Measurements from ENCODE around the gene FLNB. TPM values are rescaled to one million over a fixed set of nuclear protein-coding genes. Genes with fewer than 3 reads are reported as not detected.

FLNB gene
- total and polyA plus RNA-seq, 2 of the 13 experiments (the other 11 are each of a cell fraction or from before 2014, with no cell fraction given): 106 to 130 TPM

DNA sequence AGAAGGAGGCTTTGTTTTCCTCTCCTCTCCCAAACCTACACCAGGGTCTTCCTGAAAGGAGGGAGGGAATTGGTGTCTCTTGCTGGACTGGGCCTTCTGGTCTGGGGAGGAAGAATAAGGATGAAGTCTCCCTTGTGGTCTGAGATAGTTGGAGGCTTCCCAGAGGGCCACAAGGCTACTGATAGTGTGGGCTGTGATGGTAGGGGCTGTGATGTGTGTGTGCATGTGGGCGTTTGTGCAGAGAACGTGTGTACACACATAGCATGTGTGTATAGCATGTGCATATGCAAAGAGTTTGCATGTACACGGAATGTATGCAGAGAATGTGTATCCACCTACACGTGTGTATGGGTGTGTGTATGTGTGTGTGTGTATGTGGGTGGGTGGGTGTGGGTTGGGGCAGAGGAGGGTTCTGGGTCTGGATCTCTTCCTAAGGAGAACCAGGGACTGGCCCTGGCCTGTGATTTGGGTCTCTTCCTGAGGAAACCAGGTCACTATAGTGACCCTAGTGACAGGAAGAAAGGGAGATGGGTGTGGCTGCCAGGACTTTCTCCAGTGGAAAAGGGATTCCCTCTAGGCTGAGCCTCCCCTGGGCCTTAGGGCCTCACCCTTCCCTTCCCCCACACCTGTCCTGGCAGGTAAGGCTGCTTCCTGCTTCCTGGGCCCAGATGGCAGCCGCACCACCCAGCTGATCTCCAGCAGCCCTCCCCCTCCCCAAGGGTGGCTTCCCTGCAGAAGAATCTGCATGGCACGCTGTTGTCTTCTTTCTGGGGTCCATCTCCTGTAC lies 1.7 kb downstream of the FLNB start (continued):
- TF ChIP-seq GFI1 (CRISPR knock-in tag; IDR thresholded peaks at IDR 0.05; ENCODE audit: borderline replicate concordance) (no peak), ZNF292 (CRISPR knock-in tag; IDR thresholded peaks at IDR 0.05; ENCODE audit: borderline replicate concordance, low read depth) (0 out of 2 replicates have a peak, but pooled peaks have one; percentile 20), NFIC (IDR thresholded peaks at IDR 0.05; ENCODE audit: low read length) (no peak), JUN (CRISPR knock-in tag; IDR thresholded peaks at IDR 0.05) (no peak), PTBP1 (IDR thresholded peaks at IDR 0.05; ENCODE audit: low read depth, low read length, poor library complexity, severe bottlenecking) (no peak), TAF1 (CRISPR knock-in tag; IDR thresholded peaks at IDR 0.05) (0 out of 2 replicates have a peak, but pooled peaks have one; percentile 22), MEIS1 (CRISPR knock-in tag; IDR thresholded peaks at IDR 0.05; ENCODE audit: borderline replicate concordance) (no peak), ZMYM4 (CRISPR knock-in tag; IDR thresholded peaks at IDR 0.05) (0 out of 2 replicates have a peak, but pooled peaks have one; percentile 44), ZNF260 (CRISPR knock-in tag; IDR thresholded peaks at IDR 0.05; ENCODE audit: borderline replicate concordance, low read depth) (no peak), NCOA1 (CRISPR knock-in tag; IDR thresholded peaks at IDR 0.05) (no peak), ZNF747 (CRISPR knock-in tag; IDR thresholded peaks at IDR 0.05; ENCODE audit: borderline replicate concordance) (no peak), PHF21A (CRISPR knock-in tag; IDR thresholded peaks at IDR 0.05) (no peak), SOX5 (CRISPR knock-in tag; IDR thresholded peaks at IDR 0.05; ENCODE audit: borderline replicate concordance) (no peak), HDAC1 (CRISPR knock-in tag; IDR thresholded peaks at IDR 0.05) (no peak), ZNF790 (CRISPR knock-in tag; IDR thresholded peaks at IDR 0.05; ENCODE audit: borderline replicate concordance) (no peak)
- TF ChIP-seq, protein P1, sequence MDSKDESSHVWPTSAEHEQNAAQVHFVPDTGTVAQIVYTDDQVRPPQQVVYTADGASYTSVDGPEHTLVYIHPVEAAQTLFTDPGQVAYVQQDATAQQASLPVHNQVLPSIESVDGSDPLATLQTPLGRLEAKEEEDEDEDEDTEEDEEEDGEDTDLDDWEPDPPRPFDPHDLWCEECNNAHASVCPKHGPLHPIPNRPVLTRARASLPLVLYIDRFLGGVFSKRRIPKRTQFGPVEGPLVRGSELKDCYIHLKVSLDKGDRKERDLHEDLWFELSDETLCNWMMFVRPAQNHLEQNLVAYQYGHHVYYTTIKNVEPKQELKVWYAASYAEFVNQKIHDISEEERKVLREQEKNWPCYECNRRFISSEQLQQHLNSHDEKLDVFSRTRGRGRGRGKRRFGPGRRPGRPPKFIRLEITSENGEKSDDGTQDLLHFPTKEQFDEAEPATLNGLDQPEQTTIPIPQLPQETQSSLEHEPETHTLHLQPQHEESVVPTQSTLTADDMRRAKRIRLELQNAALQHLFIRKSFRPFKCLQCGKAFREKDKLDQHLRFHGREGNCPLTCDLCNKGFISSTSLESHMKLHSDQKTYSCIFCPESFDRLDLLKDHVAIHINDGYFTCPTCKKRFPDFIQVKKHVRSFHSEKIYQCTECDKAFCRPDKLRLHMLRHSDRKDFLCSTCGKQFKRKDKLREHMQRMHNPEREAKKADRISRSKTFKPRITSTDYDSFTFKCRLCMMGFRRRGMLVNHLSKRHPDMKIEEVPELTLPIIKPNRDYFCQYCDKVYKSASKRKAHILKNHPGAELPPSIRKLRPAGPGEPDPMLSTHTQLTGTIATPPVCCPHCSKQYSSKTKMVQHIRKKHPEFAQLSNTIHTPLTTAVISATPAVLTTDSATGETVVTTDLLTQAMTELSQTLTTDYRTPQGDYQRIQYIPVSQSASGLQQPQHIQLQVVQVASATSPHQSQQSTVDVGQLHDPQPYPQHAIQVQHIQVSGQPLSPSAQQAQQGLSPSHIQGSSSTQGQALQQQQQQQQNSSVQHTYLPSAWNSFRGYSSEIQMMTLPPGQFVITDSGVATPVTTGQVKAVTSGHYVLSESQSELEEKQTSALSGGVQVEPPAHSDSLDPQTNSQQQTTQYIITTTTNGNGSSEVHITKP (CRISPR knock-in tag; IDR thresholded peaks at IDR 0.05; ENCODE audit: low read depth): no peak
- TF ChIP-seq, protein P2, sequence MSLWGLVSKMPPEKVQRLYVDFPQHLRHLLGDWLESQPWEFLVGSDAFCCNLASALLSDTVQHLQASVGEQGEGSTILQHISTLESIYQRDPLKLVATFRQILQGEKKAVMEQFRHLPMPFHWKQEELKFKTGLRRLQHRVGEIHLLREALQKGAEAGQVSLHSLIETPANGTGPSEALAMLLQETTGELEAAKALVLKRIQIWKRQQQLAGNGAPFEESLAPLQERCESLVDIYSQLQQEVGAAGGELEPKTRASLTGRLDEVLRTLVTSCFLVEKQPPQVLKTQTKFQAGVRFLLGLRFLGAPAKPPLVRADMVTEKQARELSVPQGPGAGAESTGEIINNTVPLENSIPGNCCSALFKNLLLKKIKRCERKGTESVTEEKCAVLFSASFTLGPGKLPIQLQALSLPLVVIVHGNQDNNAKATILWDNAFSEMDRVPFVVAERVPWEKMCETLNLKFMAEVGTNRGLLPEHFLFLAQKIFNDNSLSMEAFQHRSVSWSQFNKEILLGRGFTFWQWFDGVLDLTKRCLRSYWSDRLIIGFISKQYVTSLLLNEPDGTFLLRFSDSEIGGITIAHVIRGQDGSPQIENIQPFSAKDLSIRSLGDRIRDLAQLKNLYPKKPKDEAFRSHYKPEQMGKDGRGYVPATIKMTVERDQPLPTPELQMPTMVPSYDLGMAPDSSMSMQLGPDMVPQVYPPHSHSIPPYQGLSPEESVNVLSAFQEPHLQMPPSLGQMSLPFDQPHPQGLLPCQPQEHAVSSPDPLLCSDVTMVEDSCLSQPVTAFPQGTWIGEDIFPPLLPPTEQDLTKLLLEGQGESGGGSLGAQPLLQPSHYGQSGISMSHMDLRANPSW (CRISPR knock-in tag; IDR thresholded peaks at IDR 0.05; ENCODE audit: borderline replicate concordance): no peak
- TF ChIP-seq, protein P3, sequence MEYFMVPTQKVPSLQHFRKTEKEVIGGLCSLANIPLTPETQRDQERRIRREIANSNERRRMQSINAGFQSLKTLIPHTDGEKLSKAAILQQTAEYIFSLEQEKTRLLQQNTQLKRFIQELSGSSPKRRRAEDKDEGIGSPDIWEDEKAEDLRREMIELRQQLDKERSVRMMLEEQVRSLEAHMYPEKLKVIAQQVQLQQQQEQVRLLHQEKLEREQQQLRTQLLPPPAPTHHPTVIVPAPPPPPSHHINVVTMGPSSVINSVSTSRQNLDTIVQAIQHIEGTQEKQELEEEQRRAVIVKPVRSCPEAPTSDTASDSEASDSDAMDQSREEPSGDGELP (IDR thresholded peaks at IDR 0.05; ENCODE audit: borderline replicate concordance, low read depth): peak; percentile 82; the same call in 1 of the 2 replicates
- TF ChIP-seq, protein P4, sequence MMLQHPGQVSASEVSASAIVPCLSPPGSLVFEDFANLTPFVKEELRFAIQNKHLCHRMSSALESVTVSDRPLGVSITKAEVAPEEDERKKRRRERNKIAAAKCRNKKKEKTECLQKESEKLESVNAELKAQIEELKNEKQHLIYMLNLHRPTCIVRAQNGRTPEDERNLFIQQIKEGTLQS (CRISPR knock-in tag; IDR thresholded peaks at IDR 0.05): no peak
- TF ChIP-seq, protein P5, sequence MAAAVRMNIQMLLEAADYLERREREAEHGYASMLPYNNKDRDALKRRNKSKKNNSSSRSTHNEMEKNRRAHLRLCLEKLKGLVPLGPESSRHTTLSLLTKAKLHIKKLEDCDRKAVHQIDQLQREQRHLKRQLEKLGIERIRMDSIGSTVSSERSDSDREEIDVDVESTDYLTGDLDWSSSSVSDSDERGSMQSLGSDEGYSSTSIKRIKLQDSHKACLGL (CRISPR knock-in tag; IDR thresholded peaks at IDR 0.05): peak; percentile 38; the same call in 1 of the 2 replicates
- TF ChIP-seq, protein P6, sequence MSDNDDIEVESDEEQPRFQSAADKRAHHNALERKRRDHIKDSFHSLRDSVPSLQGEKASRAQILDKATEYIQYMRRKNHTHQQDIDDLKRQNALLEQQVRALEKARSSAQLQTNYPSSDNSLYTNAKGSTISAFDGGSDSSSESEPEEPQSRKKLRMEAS (IDR thresholded peaks at IDR 0.05): 0 out of 2 replicates have a peak, but pooled peaks have one; percentile 8
